ENCODE results near the gene TMEM94. TPM values are rescaled to one million over a fixed set of nuclear protein-coding genes. Genes with fewer than 3 reads are reported as not detected.

TMEM94 gene
- polyA plus RNA-seq, 1 donor: 97.0 TPM

GRCh38 chr17:75524970-75525805, 68.8 kb downstream of the TMEM94 start, which contains the start of gene LLGL2:
TSS of gene LLGL2 (plus strand) at chr17:75525697. CDS start at chr17:75543427, 17,730 bp downstream.
- DNase-seq: peak; percentile 85

GRCh38 chr17:75525806-75526554, 69.5 kb downstream of the TMEM94 start:
- no peak for DNase-seq

- no peak for DNase-seq
These were observed 70.3 kb downstream of the TMEM94 start for GRCh38 chr17:75526555-75527270.

- DNase-seq: no peak
These were observed 74.6 kb downstream of the TMEM94 start for GRCh38 chr17:75530837-75531720.

GRCh38 chr17:75531721-75532072, 75.3 kb downstream of the TMEM94 start:
- no peak for DNase-seq

- DNase-seq: no peak
These were observed 78.7 kb downstream of the TMEM94 start for GRCh38 chr17:75535119-75535537.

- no peak for DNase-seq
These were observed 79.4 kb downstream of the TMEM94 start for GRCh38 chr17:75535871-75536270.

- no peak for DNase-seq
These were observed 79.9 kb downstream of the TMEM94 start for GRCh38 chr17:75536366-75536765.

GRCh38 chr17:75539967-75540729, 83.7 kb downstream of the TMEM94 start:
- DNase-seq: no peak

GRCh38 chr17:75540923-75541503, 84.6 kb downstream of the TMEM94 start:
- DNase-seq: no peak

GRCh38 chr17:75542229-75542628, 85.8 kb downstream of the TMEM94 start:
- DNase-seq: no peak

GRCh38 chr17:75542728-75543336, 86.4 kb downstream of the TMEM94 start:
- no peak for DNase-seq

GRCh38 chr17:75544250-75544649, 87.8 kb downstream of the TMEM94 start:
- no peak for DNase-seq

- DNase-seq: no peak
These were observed 89.7 kb downstream of the TMEM94 start for GRCh38 chr17:75546181-75546580.

- DNase-seq: no peak
These were observed 90.7 kb downstream of the TMEM94 start for GRCh38 chr17:75547091-75547490.

GRCh38 chr17:75548813-75549212, 92.4 kb downstream of the TMEM94 start:
- no peak for DNase-seq
